Stimulated activated naive B cell treated with anti-CD40 and anti-IgM and Interleukin-4, amounts not matched to agents 10 μg/mL and 1 μg/mL and 100 μg/mL, for 72 hours (primary cell): ENCODE measurements around the gene ZAP70.
"Not testable (repeated sequence)": the region's sequence is repeated elsewhere in the genome, so short reads cannot be mapped to it uniquely, and the experiment has no call there.

Source experiments
- ATAC-seq, 2 donors: fragments of 150-1000 bp; cut with Tn5 transposase; replicated peaks; 2 replicates each; pipeline ENCODE4 v1.10.0; 2021; ENCODE audit warnings: moderate library complexity in 1 of 2
- DNase-seq: peaks from one replicate; pipeline ENCODE4 v3.0.0; 2021
- H3K27ac Mint-ChIP-seq: one replicate; pipeline ENCODE4 v1.8.0; 2022; ENCODE audit warnings: mild to moderate bottlenecking, mixed read lengths
- H3K27me3 Mint-ChIP-seq, 2 donors: one replicate each; pipeline ENCODE4 v1.8.0; 2022; ENCODE audit warnings: mixed read lengths in 2 of 2
- H3K36me3 Mint-ChIP-seq, 2 donors: one replicate each; pipeline ENCODE4 v1.8.0; 2022; ENCODE audit warnings: mixed read lengths in 2 of 2, mild to moderate bottlenecking in 1 of 2
- H3K4me1 Mint-ChIP-seq, 2 donors: one replicate each; pipeline ENCODE4 v1.8.0; 2022; ENCODE audit warnings: mixed read lengths in 2 of 2, mild to moderate bottlenecking in 1 of 2
- H3K4me3 Mint-ChIP-seq, 2 donors: one replicate each; pipeline ENCODE4 v1.8.0; 2022; ENCODE audit warnings: mild to moderate bottlenecking in 2 of 2, mixed read lengths in 2 of 2, moderate library complexity in 1 of 2
- H3K9me3 Mint-ChIP-seq, 2 donors: one replicate each; pipeline ENCODE4 v1.8.0; 2022; ENCODE audit warnings: mixed read lengths in 2 of 2, mild to moderate bottlenecking in 1 of 2

ZAP70 gene

GRCh38 chr2:97678298-97678697, 35.1 kb upstream of the ZAP70 start:
- Mint-ChIP-seq H3K4me1 (peaks cover 14 to 18% of the 10 kb centered on the region in 2 donors), H3K27me3 (no peaks in the 10 kb centered on the region)

DNA sequence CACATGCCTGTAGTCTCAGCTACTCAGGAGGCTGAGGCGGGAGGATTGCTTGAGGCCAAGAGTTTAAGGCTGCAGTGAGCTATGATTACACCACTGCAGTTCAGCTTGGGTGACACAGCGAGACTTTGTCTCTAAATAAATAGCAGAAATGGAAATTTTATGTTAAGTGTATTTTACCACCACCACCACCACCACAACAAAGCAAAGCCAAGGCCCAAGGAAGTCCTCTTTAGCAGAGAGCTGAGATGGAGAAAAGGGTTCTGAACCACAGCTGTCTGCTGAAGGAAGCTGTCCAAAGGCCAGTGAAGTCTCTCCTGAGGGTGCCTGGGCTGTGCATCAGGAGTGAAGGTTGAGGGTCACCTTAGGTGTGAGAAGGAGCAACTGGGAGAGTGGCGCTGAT, 26.1 kb upstream of the ZAP70 start:
- H3K27ac Mint-ChIP-seq, H3K9me3 Mint-ChIP-seq, DNase-seq, H3K36me3 Mint-ChIP-seq, H3K27me3 Mint-ChIP-seq, H3K4me3 Mint-ChIP-seq: not testable (repeated sequence)
- H3K4me1 Mint-ChIP-seq: peaks cover 5 to 20% of the 10 kb centered on the region in 2 donors
- peak in 1 of 2 donors; percentile 34 for ATAC-seq

More at GRCh38 chr2:97678298-97678697, 35.1 kb upstream of the ZAP70 start:
- Mint-ChIP-seq H3K36me3 (peaks cover 0 to 2% of the 10 kb centered on the region in 2 donors), H3K4me3 (no peak overlapping the region), H3K9me3 (peaks cover 0 to 4% of the 10 kb centered on the region in 2 donors), H3K27ac (no peak overlapping the region)
- DNase-seq: no peak
- no peak for ATAC-seq

GRCh38 chr2:97688062-97688827, 25.1 kb upstream of the ZAP70 start:
- H3K9me3 Mint-ChIP-seq: no peaks in the 10 kb centered on the region
- H3K36me3 Mint-ChIP-seq: no peaks in the 10 kb centered on the region
- ATAC-seq: peak; percentile 73 to 91
- peak overlapping the region; percentile 4 for H3K27ac Mint-ChIP-seq
- no peak overlapping the region for H3K4me3 Mint-ChIP-seq
- no peak for DNase-seq
- no peaks in the 10 kb centered on the region for H3K27me3 Mint-ChIP-seq
- peaks cover 5 to 20% of the 10 kb centered on the region in 2 donors for H3K4me1 Mint-ChIP-seq

DNA sequence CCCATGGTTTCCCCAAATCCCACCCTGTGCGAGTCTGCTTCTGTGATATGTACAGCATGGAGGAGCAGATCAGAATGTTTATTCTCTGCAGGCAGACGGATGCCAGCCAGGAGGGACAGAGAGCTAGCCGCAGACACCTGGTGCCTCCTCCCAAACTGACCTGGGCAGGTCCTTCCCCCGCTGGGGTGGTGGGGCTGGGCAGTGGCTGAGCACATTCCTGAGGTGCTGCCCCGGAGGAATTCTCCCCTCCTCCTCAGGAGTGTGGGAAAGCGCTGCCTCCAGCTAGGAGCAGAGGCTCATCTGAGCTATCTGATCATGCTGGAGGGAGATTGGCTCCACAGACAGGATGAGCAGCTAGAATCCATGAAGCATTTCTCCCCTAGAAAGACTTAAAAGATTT, 22.2 kb upstream of the ZAP70 start:
- ATAC-seq (no peak), DNase-seq (no peak)
- no peaks in the 10 kb centered on the region for H3K27me3 Mint-ChIP-seq
- no peaks in the 10 kb centered on the region for H3K9me3 Mint-ChIP-seq
- peaks cover 5 to 20% of the 10 kb centered on the region in 2 donors for H3K4me1 Mint-ChIP-seq
- no peak overlapping the region for H3K27ac Mint-ChIP-seq
- H3K36me3 Mint-ChIP-seq: no peaks in the 10 kb centered on the region
- no peak overlapping the region for H3K4me3 Mint-ChIP-seq

DNA sequence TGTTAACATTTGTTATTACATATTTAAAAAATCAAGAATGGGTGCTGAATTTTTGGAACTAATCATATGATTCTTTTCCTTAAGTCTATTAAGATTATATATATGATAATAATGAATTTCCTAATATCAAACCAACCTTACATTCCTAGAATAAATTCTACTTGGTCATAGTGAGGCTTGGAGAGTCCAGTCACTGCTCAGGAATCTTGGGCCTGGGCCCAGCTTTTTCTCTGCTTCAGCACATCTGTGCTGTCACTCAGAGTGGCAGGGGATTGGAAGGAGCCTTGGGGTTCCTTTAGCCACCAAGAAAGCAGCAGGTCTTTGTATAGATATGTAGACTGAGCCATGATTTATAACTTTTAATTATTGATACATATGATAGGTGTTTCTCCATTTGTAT, 19.9 kb upstream of the ZAP70 start:
- no peak for DNase-seq
- Mint-ChIP-seq H3K9me3 (no peaks in the 10 kb centered on the region), H3K27me3 (no peaks in the 10 kb centered on the region), H3K36me3 (no peaks in the 10 kb centered on the region), H3K27ac (no peak overlapping the region), H3K4me3 (no peak overlapping the region), H3K4me1 (peaks cover 13 to 24% of the 10 kb centered on the region in 2 donors)
- no peak for ATAC-seq

DNA sequence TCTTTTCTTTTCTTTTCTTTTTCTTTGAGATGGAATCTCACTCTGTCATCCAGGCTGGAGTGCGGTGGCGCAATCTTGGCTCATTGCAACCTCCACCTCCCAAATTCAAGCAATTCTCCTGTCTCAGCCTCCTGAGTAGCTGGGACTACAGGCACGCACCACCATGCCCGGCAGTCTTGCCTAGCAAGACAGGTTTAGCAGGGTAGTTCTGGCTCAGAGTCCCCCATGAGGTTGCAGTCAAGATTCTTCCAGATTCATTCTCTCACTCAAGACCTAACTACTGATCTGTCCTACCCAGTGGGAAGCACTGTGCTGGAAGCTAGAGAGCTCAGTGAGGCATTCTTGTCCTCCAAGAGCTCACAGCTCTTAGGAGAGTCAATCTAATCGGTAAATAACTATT, 17.6 kb upstream of the ZAP70 start:
- H3K9me3 Mint-ChIP-seq: no peaks in the 10 kb centered on the region
- DNase-seq (no peak), ATAC-seq (no peak)
- H3K27ac Mint-ChIP-seq: no peak overlapping the region
- peaks cover 15 to 27% of the 10 kb centered on the region in 2 donors for H3K4me1 Mint-ChIP-seq
- H3K36me3 Mint-ChIP-seq: no peaks in the 10 kb centered on the region
- H3K4me3 Mint-ChIP-seq: no peak overlapping the region
- no peaks in the 10 kb centered on the region for H3K27me3 Mint-ChIP-seq

DNA sequence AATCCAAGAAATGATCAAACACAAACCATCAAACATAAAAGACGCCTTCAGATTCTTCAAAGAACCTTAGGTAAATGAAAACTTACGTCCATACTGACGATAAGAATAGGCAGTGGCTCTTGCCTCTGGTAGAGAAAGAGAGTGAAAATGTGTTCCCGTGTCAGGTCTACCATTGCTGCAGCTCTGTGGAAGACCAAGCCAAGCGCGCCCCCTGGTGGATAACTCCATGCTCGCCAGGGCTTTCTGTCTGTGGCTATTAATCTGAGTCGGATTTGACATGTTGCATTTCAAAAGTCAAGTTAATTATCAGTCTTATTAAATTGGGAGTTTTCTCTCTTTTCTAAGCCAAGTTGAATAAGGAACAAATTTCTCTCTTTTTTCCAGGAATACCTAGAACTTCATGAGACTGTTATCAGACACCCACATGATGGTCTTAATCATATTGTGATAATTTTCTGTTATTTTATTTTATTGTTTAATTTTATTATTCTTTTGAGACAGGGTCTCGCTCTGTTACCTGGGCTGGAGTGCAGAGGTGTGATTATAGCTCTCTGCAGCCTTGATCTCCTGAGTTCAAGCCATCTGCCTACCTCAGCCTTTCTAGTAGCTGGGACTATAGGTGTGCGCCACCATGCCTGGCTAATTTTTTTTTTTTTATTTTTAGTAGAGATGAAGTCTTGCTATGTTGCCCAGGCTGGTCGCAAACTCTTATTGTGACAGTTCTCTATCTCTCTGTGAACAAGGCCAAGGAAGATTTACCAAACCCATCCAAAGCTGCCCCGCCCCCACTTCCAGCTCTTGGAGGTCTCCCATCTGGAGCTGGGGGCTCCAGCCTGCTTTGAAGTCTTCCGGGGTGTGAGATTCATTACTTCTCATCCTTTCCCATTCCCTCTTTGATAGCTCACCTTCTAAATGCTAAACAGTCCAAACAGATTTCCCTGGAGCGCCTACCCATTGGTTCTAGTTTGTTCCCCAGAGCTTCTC, 15.8 kb upstream of the ZAP70 start:
- Mint-ChIP-seq H3K36me3 (no peaks in the 10 kb centered on the region), H3K27ac (peak overlapping the region; percentile 9), H3K9me3 (no peaks in the 10 kb centered on the region), H3K4me3 (peak overlapping the region; percentile 58 to 64), H3K4me1 (peaks cover 10 to 18% of the 10 kb centered on the region in 2 donors), H3K27me3 (no peaks in the 10 kb centered on the region)
- DNase-seq: peak; percentile 76
- ATAC-seq: peak; percentile 94 to 95

DNA sequence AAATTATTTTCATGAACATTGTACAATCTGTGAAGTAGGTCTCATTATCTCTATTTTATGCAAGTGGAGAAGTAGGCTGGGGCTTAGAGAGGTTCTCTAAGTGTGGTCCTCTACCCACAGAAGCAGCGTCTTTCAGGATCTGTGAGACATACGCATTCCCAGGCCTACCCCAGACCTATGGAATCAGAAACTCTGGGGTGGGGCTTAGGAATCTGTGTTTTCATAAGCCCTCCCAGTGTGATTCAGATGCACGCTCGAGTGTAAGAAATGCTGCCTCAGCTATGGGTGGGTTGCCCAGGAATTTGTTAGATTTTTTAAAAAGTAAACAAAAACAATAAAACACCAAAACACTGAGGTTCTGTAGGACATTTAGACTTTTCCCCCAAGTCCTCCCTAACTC, 14.8 kb upstream of the ZAP70 start:
- H3K4me1 Mint-ChIP-seq: peaks cover 10 to 18% of the 10 kb centered on the region in 2 donors
- no peak for DNase-seq
- no peak overlapping the region for H3K27ac Mint-ChIP-seq
- H3K9me3 Mint-ChIP-seq: no peaks in the 10 kb centered on the region
- H3K27me3 Mint-ChIP-seq: no peaks in the 10 kb centered on the region
- H3K36me3 Mint-ChIP-seq: no peaks in the 10 kb centered on the region
- no peak overlapping the region for H3K4me3 Mint-ChIP-seq
- ATAC-seq: no peak

DNA sequence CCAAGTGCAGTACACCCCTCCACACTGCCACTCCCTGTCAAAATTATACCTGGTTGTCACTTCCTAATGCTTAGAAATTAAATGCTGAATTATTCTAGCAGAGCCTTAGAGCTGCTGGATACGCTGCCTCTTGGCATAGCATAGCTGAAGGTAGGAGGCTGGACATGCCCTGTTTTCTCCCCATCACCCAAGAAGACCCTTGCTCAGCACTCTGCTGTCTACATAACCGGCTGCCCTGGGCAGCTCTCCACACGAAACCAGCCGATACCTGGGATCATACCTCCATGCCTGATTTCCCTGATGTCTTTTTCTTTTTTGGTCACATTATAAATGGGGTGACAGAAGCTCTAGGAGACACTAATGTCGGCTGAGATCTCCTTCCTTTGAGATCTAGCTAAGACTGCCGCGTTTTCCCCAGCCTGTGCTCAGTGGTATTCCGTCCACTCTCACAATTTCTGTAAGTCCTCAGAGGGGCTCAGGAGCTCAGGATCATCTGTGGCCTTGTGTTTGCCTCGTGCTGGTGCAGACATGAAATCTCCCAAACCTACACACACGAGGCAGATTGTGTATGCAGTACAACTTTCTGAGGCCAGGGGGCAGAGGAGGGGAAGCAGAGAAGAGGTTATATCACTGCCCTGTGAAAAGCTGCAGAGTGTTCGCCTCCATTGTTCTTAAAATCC, 13.5 kb upstream of the ZAP70 start:
- Mint-ChIP-seq H3K4me3 (no peak overlapping the region), H3K27ac (no peak overlapping the region), H3K27me3 (no peaks in the 10 kb centered on the region), H3K36me3 (no peaks in the 10 kb centered on the region), H3K9me3 (no peaks in the 10 kb centered on the region), H3K4me1 (peaks cover 13 to 18% of the 10 kb centered on the region in 2 donors)
- ATAC-seq (peak; percentile 80 to 83), DNase-seq (peak; percentile 39)

GRCh38 chr2:97701186-97701585, 12.2 kb upstream of the ZAP70 start:
- Mint-ChIP-seq H3K27me3 (no peaks in the 10 kb centered on the region), H3K9me3 (no peaks in the 10 kb centered on the region), H3K36me3 (no peaks in the 10 kb centered on the region), H3K27ac (no peak overlapping the region), H3K4me3 (no peak overlapping the region), H3K4me1 (peaks cover 13 to 18% of the 10 kb centered on the region in 2 donors)
- DNase-seq (no peak), ATAC-seq (no peak)

- Mint-ChIP-seq H3K4me3 (no peak overlapping the region), H3K36me3 (no peaks in the 10 kb centered on the region), H3K27ac (no peak overlapping the region), H3K27me3 (no peaks in the 10 kb centered on the region), H3K9me3 (no peaks in the 10 kb centered on the region), H3K4me1 (peaks cover 8 to 13% of the 10 kb centered on the region in 2 donors)
- no peak for DNase-seq
- no peak for ATAC-seq
Measured at GRCh38 chr2:97701851-97702465, 11.4 kb upstream of the ZAP70 start.

DNA sequence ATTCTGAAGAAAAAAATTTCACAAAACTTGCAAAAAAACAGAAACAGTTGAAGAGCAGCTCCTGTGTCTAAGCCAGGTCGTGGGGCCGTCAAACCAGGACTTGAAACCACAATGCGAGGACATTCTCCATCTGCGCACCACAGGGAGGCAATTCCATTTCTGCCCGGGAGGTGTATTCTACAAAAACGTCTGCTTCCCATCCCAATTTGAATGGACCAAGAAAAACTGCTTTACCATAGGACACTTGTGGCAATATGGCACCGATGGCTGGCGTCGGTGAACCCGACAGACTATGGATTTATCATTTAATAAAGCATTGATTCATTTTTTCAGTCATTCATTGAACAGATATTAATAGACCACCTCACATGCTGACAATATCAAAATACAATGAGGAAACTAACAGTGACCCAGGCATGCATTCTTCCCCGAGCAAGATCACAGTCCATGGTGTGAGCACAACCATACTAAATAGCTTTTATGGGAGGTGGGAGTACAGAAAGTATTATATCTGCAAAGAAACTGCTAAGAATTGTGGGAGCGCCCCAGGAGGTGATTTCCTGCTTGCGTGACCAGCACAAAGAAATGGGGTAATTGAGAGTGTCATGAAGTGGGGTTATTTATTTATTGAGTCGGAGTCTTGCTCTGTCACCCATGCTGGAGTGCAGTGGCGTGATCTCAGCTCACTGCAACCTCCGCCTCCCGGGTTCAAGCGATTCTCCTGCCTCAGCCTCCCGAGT, 10.5 kb upstream of the ZAP70 start:
- H3K27me3 Mint-ChIP-seq: peaks cover 0 to 2% of the 10 kb centered on the region in 2 donors
- ATAC-seq: no peak
- H3K36me3 Mint-ChIP-seq: no peaks in the 10 kb centered on the region
- H3K4me1 Mint-ChIP-seq: peaks cover 4 to 11% of the 10 kb centered on the region in 2 donors
- H3K27ac Mint-ChIP-seq: no peak overlapping the region
- DNase-seq: no peak
- no peaks in the 10 kb centered on the region for H3K9me3 Mint-ChIP-seq
- H3K4me3 Mint-ChIP-seq: no peak overlapping the region

DNA sequence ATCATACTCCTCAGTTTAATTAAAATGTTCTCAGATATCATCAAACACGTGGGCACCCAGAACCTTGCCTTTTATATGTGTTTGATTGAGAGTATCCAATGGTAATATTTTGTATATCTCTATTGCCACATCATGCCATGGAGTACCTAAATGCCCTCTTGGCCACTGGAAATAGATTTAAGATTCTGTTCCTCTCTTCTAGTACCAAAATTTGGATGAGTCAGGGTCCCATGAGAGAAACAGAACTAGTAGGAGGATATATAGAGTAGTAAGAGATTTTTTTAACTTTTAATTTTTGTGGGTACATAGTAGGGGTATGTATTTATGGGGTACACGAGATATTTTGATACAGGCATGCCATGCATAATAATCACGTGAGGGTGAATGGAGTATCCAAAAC, 9.6 kb upstream of the ZAP70 start:
- DNase-seq (no peak), ATAC-seq (no peak)
- no peaks in the 10 kb centered on the region for H3K9me3 Mint-ChIP-seq
- H3K4me1 Mint-ChIP-seq: peaks cover 6 to 16% of the 10 kb centered on the region in 2 donors
- H3K36me3 Mint-ChIP-seq: no peaks in the 10 kb centered on the region
- no peak overlapping the region for H3K4me3 Mint-ChIP-seq
- H3K27ac Mint-ChIP-seq: no peak overlapping the region
- H3K27me3 Mint-ChIP-seq: peaks cover 0 to 9% of the 10 kb centered on the region in 2 donors
